Measurements from ENCODE around the gene SIK1.
"Not testable (repeated sequence)": the region's sequence is repeated elsewhere in the genome, so short reads cannot be mapped to it uniquely, and the experiment has no call there.

SIK1 gene

DNA sequence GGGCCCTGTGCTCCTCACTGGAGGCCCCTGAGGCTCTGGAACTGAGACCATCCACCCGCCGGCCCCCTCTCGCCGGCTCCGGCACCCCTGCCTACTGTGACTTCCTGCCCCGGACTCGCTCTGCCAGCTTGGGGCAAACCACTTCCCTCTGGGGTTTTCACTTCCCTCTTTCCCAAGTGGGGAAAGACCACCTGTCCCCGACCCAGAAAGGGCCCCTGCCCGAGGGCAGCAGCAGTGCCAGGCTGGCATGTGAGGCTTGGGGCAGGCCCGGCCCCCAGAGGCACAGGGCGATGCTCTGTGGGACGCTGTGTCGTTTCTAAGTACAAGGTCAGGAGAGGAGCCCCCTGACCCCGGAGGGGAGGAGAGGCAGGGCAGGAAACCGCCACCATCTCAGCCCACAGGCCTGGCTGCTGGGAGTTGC lies 27.3 kb downstream of the SIK1 start:
- not testable (repeated sequence) for H3K9ac ChIP-seq (ENCODE audit: low read depth, low read length); H3K9me3 ChIP-seq (ENCODE audit: control insufficient read depth, insufficient read depth, low read length); H3K4me1 ChIP-seq (ENCODE audit: control insufficient read depth, insufficient read depth, low read length); H3K27me3 ChIP-seq (ENCODE audit: control insufficient read depth, insufficient read depth, low read length); H3K36me3 ChIP-seq (ENCODE audit: control insufficient read depth, insufficient read depth, low read length); H3K4me3 ChIP-seq (ENCODE audit: low read depth, low read length)

GRCh38 chr21:43399136-43399535 lies 27.8 kb downstream of the SIK1 start:
- H3K27me3 ChIP-seq (ENCODE audit: control insufficient read depth, insufficient read depth, low read length), result not testable (repeated sequence)

DNA sequence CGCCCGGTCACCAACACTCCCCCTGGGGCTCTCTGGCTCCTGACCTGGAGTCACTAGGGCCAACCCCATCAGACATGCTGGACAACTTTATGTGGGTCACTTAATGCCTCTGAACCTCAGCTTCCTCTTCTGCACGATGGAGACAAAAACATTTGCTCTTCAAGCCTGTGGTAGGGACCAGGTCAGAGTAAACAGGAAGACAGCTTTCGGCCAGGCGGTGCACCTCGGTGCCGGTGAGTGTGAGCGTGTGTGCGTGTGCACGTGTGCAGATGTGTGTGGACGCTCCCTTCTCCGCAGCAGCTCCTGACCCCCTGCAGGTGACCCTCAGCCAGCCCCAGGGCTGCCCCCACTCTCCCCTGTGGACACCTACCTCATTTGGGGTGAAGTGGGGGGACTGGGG lies 28.4 kb downstream of the SIK1 start:
- not testable (repeated sequence) for H3K9me3 ChIP-seq (ENCODE audit: control insufficient read depth, insufficient read depth, low read length); H3K4me1 ChIP-seq (ENCODE audit: control insufficient read depth, insufficient read depth, low read length); H3K36me3 ChIP-seq (ENCODE audit: control insufficient read depth, insufficient read depth, low read length); H3K27me3 ChIP-seq (ENCODE audit: control insufficient read depth, insufficient read depth, low read length); H3K4me3 ChIP-seq (ENCODE audit: low read depth, low read length); H3K9ac ChIP-seq (ENCODE audit: low read depth, low read length)

More at GRCh38 chr21:43399136-43399535, 27.8 kb downstream of the SIK1 start:
- H3K36me3 ChIP-seq (ENCODE audit: control insufficient read depth, insufficient read depth, low read length); H3K9ac ChIP-seq (ENCODE audit: low read depth, low read length); H3K4me3 ChIP-seq (ENCODE audit: low read depth, low read length); H3K4me1 ChIP-seq (ENCODE audit: control insufficient read depth, insufficient read depth, low read length); H3K9me3 ChIP-seq (ENCODE audit: control insufficient read depth, insufficient read depth, low read length): not testable (repeated sequence)

DNA sequence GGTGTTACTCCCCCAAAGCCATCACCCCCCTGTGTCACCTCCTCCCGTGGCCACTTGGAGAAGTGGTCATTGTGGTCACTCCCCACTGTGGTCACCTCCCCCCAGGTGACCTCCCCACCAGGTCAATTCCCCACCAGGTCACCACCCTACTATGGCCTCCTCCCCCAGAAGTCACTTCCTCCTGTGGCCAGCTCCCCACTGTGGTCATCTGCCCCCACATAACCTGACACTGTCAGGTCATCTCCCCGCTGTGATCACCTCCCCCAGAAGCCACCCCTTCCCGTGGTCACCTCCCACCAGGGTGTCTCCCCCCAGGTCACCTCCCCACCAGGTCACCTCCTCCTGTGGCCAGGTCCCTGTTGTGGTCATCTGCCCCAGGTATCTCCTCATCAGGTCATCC lies 28.9 kb downstream of the SIK1 start:
- H3K9ac ChIP-seq (ENCODE audit: low read depth, low read length); H3K27me3 ChIP-seq (ENCODE audit: control insufficient read depth, insufficient read depth, low read length); H3K4me1 ChIP-seq (ENCODE audit: control insufficient read depth, insufficient read depth, low read length); H3K36me3 ChIP-seq (ENCODE audit: control insufficient read depth, insufficient read depth, low read length); H3K4me3 ChIP-seq (ENCODE audit: low read depth, low read length); H3K9me3 ChIP-seq (ENCODE audit: control insufficient read depth, insufficient read depth, low read length): not testable (repeated sequence)

- H3K9ac ChIP-seq (ENCODE audit: low read depth, low read length); H3K4me3 ChIP-seq (ENCODE audit: low read depth, low read length); H3K4me1 ChIP-seq (ENCODE audit: control insufficient read depth, insufficient read depth, low read length); H3K36me3 ChIP-seq (ENCODE audit: control insufficient read depth, insufficient read depth, low read length); H3K27me3 ChIP-seq (ENCODE audit: control insufficient read depth, insufficient read depth, low read length); H3K9me3 ChIP-seq (ENCODE audit: control insufficient read depth, insufficient read depth, low read length): not testable (repeated sequence)
Observed at GRCh38 chr21:43397439-43397808, 29.5 kb downstream of the SIK1 start.

- not testable (repeated sequence) for H3K4me3 ChIP-seq (ENCODE audit: low read depth, low read length); H3K27me3 ChIP-seq (ENCODE audit: control insufficient read depth, insufficient read depth, low read length); H3K36me3 ChIP-seq (ENCODE audit: control insufficient read depth, insufficient read depth, low read length); H3K9me3 ChIP-seq (ENCODE audit: control insufficient read depth, insufficient read depth, low read length); H3K9ac ChIP-seq (ENCODE audit: low read depth, low read length); H3K4me1 ChIP-seq (ENCODE audit: control insufficient read depth, insufficient read depth, low read length)
Observed at GRCh38 chr21:43396788-43397438, 30.0 kb downstream of the SIK1 start.

GRCh38 chr21:43383351-43383750 lies 43.6 kb downstream of the SIK1 start:
- H3K27me3 ChIP-seq (ENCODE audit: control insufficient read depth, insufficient read depth, low read length); H3K9ac ChIP-seq (ENCODE audit: low read depth, low read length); H3K9me3 ChIP-seq (ENCODE audit: control insufficient read depth, insufficient read depth, low read length); H3K4me1 ChIP-seq (ENCODE audit: control insufficient read depth, insufficient read depth, low read length); H3K4me3 ChIP-seq (ENCODE audit: low read depth, low read length); H3K36me3 ChIP-seq (ENCODE audit: control insufficient read depth, insufficient read depth, low read length): not testable (repeated sequence)

DNA sequence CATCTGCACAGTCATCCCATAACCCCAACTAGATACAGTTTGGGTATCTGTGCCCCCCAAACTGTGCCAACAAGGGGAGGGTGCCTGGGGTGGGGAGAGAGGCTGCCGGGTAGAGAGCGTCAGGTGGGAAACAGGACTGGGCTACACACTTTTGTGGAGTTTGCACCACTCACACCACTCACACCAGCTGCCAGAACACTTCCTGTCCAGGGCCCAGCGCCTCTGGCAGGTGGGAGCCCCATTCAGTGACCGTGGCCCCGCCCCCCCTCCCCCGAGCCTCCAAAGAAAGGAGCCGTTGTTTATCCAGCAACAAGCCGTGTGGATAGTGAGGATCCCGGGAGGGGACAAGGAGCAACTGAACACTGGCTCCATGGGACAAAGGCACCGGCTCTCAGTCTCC lies 44.0 kb downstream of the SIK1 start:
- not testable (repeated sequence) for H3K4me1 ChIP-seq (ENCODE audit: control insufficient read depth, insufficient read depth, low read length); H3K4me3 ChIP-seq (ENCODE audit: low read depth, low read length); H3K9me3 ChIP-seq (ENCODE audit: control insufficient read depth, insufficient read depth, low read length); H3K9ac ChIP-seq (ENCODE audit: low read depth, low read length); H3K27me3 ChIP-seq (ENCODE audit: control insufficient read depth, insufficient read depth, low read length); H3K36me3 ChIP-seq (ENCODE audit: control insufficient read depth, insufficient read depth, low read length)

DNA sequence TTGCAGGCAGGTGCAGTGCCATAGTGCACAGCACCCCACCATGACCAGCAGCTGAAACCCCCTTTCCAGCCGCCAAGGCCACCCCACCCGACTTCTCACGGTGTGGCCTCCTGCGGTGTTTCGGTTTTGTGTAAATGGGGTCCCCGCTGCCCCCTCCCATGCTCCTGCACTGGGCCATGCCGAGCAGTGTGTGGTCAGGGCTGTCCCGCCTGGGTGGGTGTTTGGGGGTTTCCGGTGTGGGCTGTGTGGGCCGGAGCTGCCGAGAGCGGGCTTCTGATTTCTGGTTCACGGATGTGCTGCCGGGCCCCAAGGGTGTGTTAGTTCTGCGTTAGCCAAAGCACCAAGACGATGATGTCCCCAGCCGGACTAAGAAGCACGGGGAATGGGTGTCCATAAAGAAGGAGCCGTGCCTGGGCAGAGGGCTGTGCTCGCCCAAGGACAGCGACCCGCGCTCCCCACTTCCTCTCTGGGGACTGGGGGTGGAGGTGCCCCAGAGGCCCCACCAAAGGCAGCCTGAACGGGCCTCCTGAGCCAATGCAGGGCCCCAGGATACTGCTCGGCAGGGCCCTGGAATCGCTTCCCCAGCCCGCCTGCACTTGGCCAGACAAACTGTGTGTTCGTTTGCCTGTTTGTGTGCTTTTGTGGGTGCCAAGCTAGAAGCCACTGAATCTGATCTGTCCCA lies 45.9 kb downstream of the SIK1 start:
- H3K36me3 ChIP-seq (ENCODE audit: control insufficient read depth, insufficient read depth, low read length); H3K27me3 ChIP-seq (ENCODE audit: control insufficient read depth, insufficient read depth, low read length); H3K4me1 ChIP-seq (ENCODE audit: control insufficient read depth, insufficient read depth, low read length); H3K9me3 ChIP-seq (ENCODE audit: control insufficient read depth, insufficient read depth, low read length); H3K4me3 ChIP-seq (ENCODE audit: low read depth, low read length); H3K9ac ChIP-seq (ENCODE audit: low read depth, low read length): not testable (repeated sequence)

DNA sequence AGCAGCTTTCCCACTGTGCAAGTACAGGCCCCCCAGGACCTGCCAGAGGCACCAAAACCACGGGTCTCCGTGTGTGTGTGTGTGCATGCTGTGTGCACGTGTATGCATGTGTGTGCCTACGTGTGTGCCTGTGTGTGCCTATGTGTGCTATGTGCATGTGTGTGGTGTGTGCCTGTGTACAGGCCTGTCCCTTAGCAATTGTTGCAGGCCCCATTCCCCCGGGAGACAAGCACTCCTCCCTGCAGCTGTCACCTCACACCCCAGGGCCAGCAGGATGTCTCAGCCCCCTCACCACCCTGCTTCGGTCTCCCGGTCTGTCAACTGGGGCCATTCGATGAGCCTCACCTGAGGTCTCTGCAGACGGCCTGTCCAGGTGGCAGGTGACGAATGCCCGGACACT lies 46.6 kb downstream of the SIK1 start:
- H3K9ac ChIP-seq (ENCODE audit: low read depth, low read length); H3K4me1 ChIP-seq (ENCODE audit: control insufficient read depth, insufficient read depth, low read length); H3K36me3 ChIP-seq (ENCODE audit: control insufficient read depth, insufficient read depth, low read length); H3K4me3 ChIP-seq (ENCODE audit: low read depth, low read length); H3K9me3 ChIP-seq (ENCODE audit: control insufficient read depth, insufficient read depth, low read length); H3K27me3 ChIP-seq (ENCODE audit: control insufficient read depth, insufficient read depth, low read length): not testable (repeated sequence)

DNA sequence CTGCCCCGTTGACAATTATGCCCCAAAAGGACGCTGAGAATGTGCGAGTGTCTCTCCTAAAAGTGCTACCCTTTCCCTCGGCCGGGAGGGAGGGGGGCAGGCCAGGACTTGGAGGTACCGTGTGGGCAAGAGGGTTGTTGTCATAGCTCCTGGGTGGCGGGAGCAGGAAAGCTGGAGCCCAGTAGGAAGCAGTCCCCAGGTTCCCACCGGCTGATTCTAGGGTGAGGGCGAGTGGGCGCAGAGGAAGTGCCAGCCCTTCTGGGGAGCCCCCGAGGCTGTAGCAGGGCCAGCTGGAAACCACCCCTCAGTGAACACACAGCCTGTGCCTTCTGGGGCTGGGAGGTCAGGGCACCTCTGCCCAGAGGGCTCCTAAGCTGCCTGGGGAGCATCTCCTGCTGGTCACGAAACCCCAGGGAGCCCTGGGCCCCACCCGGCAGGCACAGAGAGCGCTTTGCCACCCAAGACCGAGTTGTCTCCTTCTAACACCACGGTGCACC lies 47.3 kb downstream of the SIK1 start:
- H3K4me3 ChIP-seq (ENCODE audit: low read depth, low read length); H3K9ac ChIP-seq (ENCODE audit: low read depth, low read length); H3K9me3 ChIP-seq (ENCODE audit: control insufficient read depth, insufficient read depth, low read length); H3K4me1 ChIP-seq (ENCODE audit: control insufficient read depth, insufficient read depth, low read length); H3K27me3 ChIP-seq (ENCODE audit: control insufficient read depth, insufficient read depth, low read length); H3K36me3 ChIP-seq (ENCODE audit: control insufficient read depth, insufficient read depth, low read length): not testable (repeated sequence)

DNA sequence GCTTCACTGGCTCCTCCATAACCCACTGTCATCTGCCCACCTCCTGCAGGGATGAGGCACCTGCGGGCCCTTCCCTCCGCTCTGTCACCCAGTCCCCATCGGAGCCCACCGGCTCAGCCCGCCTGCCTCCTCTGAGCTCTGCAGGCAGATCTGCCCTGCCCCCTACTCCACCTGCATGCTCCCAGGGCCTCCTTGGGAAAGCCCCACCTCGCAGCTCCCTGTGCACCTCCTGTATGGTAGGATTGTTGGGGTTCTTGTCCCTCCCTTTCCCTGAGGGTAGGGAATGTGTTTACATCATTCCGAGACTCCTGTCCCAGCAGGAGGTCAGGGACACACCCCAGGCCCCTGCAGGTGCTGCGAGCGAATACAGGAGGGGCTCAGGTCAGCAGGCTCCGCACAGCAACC lies 50.5 kb downstream of the SIK1 start:
- Histone ChIP-seq H3K9me3 (ENCODE audit: control insufficient read depth, insufficient read depth, low read length) (no peaks in the 10 kb centered on the region), H3K9ac (ENCODE audit: low read depth, low read length) (no peak overlapping the region), H3K4me3 (ENCODE audit: low read depth, low read length) (no peak overlapping the region), H3K4me1 (ENCODE audit: control insufficient read depth, insufficient read depth, low read length) (no peaks in the 10 kb centered on the region), H3K27me3 (ENCODE audit: control insufficient read depth, insufficient read depth, low read length) (no peaks in the 10 kb centered on the region), H3K36me3 (ENCODE audit: control insufficient read depth, insufficient read depth, low read length) (no peaks in the 10 kb centered on the region)
